ENCODE measurements around the gene TICAM1.
A peak's percentile ranks its signal among the peaks of the same experiment; 100 is the strongest.
"Not testable (repeated sequence)": the region's sequence is repeated elsewhere in the genome, so short reads cannot be mapped to it uniquely, and the experiment has no call there.

TICAM1 gene

GRCh38 chr19:4844348-4845179 lies 13.1 kb upstream of the TICAM1 start:
- peak; percentile 66 for DNase-seq (ENCODE audit: low spot score)

- no peak for DNase-seq (ENCODE audit: low spot score)
Measured at GRCh38 chr19:4843647-4843965, 12.1 kb upstream of the TICAM1 start.

- no peak for DNase-seq (ENCODE audit: low spot score)
Measured at GRCh38 chr19:4839192-4839591, 7.7 kb upstream of the TICAM1 start.

- no peak for DNase-seq (ENCODE audit: low spot score)
Measured at GRCh38 chr19:4832776-4833175, 1.3 kb upstream of the TICAM1 start.

- DNase-seq (ENCODE audit: low spot score) = not testable (repeated sequence)
Measured at GRCh38 chr19:4831979-4832340, 448 bp upstream of the TICAM1 start.

- no peak for DNase-seq (ENCODE audit: low spot score)
Measured at GRCh38 chr19:4830768-4831265, 695 bp downstream of the TICAM1 start.

- no peak for DNase-seq (ENCODE audit: low spot score)
Measured at GRCh38 chr19:4830332-4830731, 1.2 kb downstream of the TICAM1 start.

GRCh38 chr19:4829001-4829712 lies 2.4 kb downstream of the TICAM1 start:
- DNase-seq (ENCODE audit: low spot score) = no peak

- DNase-seq (ENCODE audit: low spot score) = no peak
Measured at GRCh38 chr19:4823577-4823976, 7.9 kb downstream of the TICAM1 start.

GRCh38 chr19:4822354-4822753 lies 9.2 kb downstream of the TICAM1 start:
- not testable (repeated sequence) for DNase-seq (ENCODE audit: low spot score)

- DNase-seq (ENCODE audit: low spot score) = no peak
Measured at GRCh38 chr19:4821265-4821664, 10.2 kb downstream of the TICAM1 start.

GRCh38 chr19:4817467-4818277 lies 13.8 kb downstream of the TICAM1 start:
- no peak for DNase-seq (ENCODE audit: low spot score)

- DNase-seq (ENCODE audit: low spot score) = no peak
Measured at GRCh38 chr19:4816950-4817278, 14.6 kb downstream of the TICAM1 start.

GRCh38 chr19:4816202-4816949 lies 15.1 kb downstream of the TICAM1 start:
- no peak for DNase-seq (ENCODE audit: low spot score)

GRCh38 chr19:4815426-4816201 lies 15.9 kb downstream of the TICAM1 start:
- peak; percentile 96 for DNase-seq (ENCODE audit: low spot score)

GRCh38 chr19:4814625-4815425 lies 16.7 kb downstream of the TICAM1 start:
- DNase-seq (ENCODE audit: low spot score) = peak; percentile 53

GRCh38 chr19:4811328-4812131 lies 20.0 kb downstream of the TICAM1 start:
- DNase-seq (ENCODE audit: low spot score) = peak; percentile 81

GRCh38 chr19:4807188-4807587 lies 24.3 kb downstream of the TICAM1 start:
- DNase-seq (ENCODE audit: low spot score) = no peak

GRCh38 chr19:4806384-4806783 lies 25.1 kb downstream of the TICAM1 start:
- no peak for DNase-seq (ENCODE audit: low spot score)

Measured in GM03348 (cell line).